AG10803 (cell line): Measurements from ENCODE around the gene ZDHHC7.

ENCODE experiments used
- DNase-seq: peaks from one replicate; pipeline ENCODE4 v3.0.0; 2010; ENCODE audit warnings: low read depth
- H3K4me3 ChIP-seq: 2 replicates; pipeline ENCODE4 v1.5.1; 2011; ENCODE audit warnings: mild to moderate bottlenecking, low read length, control low read depth
- TF ChIP-seq, protein P1 (sequence below): conservative IDR thresholded peaks from 2 replicates; pipeline ENCODE4 v1.5.1; 2011; ENCODE audit warnings: mild to moderate bottlenecking, low read length, control low read depth, inconsistent platforms

Gene ZDHHC7

GRCh38 chr16:85047867-85048455 is 36.6 kb upstream of the ZDHHC7 start:
- H3K4me3 ChIP-seq: no peak overlapping the region
- TF ChIP-seq, protein P1, sequence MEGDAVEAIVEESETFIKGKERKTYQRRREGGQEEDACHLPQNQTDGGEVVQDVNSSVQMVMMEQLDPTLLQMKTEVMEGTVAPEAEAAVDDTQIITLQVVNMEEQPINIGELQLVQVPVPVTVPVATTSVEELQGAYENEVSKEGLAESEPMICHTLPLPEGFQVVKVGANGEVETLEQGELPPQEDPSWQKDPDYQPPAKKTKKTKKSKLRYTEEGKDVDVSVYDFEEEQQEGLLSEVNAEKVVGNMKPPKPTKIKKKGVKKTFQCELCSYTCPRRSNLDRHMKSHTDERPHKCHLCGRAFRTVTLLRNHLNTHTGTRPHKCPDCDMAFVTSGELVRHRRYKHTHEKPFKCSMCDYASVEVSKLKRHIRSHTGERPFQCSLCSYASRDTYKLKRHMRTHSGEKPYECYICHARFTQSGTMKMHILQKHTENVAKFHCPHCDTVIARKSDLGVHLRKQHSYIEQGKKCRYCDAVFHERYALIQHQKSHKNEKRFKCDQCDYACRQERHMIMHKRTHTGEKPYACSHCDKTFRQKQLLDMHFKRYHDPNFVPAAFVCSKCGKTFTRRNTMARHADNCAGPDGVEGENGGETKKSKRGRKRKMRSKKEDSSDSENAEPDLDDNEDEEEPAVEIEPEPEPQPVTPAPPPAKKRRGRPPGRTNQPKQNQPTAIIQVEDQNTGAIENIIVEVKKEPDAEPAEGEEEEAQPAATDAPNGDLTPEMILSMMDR: no peak
- DNase-seq: no peak

DNA sequence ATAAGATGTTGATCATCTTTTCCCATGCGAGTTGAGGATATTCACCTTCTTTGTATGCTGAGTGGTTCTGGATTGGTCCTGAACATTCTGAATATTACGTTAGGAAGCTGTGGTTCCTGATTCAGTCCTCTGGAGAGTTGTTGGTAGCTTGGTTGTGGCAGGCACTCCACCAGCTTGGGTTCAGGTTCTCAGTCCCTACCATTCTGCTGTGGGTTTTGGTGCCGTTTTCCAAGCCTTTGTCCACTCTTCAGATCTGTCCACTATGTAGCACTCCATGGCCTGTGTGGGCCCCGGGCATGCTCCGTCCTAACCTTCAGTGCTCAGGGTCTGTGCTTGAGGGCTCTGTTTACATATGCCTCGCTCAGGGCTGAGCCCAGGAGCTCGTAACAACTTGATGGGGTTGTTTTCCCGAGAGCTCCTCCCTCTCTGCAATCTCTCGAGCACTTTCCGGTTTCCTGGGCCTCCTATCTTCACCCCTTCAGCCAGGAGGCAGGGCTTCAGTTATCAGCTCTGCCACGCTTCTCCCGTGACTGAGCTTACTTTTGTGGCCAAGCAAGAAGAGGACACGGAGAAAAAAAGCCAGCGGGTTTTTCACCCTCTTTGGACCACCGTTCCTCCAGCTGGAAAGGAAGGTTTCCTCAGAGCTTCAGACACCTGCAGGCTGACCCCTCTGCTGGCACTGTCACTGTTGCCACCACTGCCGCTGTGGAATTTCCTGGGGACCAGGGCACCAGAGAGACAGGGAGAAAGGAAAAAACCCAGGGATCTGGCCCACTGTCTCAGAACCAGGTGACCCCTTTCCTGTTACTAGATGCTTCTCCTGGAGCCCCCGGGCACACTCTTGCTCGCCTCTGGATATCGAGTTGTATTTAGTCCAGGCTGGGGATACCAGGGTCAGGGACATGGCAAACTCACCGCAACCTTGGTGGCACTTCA is 35.9 kb upstream of the ZDHHC7 start:
- no peak for DNase-seq
- TF ChIP-seq, protein P1: no peak
- H3K4me3 ChIP-seq: no peak overlapping the region

- no peak for DNase-seq
- no peak overlapping the region for H3K4me3 ChIP-seq
- TF ChIP-seq, protein P1: no peak
Observed at GRCh38 chr16:85046472-85046916, 35.2 kb upstream of the ZDHHC7 start.

DNA sequence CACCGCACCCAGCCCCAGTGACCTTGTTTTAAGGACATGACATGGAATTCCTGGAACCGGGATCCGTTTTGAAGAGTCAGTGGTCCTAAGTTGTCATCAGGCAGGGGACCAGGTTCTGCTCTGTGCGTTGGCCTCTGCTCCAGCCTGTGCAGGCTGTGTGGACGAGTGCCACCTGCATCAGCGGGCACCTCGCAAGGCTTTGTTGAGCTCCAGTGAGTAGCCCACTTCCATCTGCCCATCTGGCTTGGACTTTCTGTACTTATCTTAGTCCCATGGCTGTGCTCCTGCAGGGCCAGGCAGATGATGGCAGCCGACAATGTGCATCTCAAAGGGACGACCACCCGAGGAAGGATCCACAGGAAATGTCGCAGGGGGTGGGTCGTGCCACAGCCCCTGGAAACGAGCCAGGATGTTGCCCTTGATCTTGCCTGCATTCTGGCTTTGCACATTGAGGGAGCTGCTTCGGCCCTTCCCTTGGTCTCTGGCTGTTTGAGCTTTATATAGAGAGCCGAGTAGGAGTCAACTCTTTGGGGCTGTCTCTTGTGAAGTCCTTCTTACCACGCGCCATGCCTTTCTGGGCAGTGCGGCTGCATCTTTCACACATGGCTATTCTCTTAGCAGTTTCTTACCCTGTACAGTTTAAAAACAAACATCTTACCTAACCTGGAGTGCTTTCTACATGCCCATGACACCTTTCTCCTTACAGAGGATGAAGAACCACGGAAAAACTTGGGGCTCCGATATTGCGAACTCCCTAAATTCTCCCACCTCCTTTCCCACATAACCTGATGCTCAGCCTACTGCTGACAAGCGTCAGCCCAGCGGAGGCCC is 34.5 kb upstream of the ZDHHC7 start:
- DNase-seq: no peak
- no peak overlapping the region for H3K4me3 ChIP-seq
- TF ChIP-seq, protein P1: no peak

DNA sequence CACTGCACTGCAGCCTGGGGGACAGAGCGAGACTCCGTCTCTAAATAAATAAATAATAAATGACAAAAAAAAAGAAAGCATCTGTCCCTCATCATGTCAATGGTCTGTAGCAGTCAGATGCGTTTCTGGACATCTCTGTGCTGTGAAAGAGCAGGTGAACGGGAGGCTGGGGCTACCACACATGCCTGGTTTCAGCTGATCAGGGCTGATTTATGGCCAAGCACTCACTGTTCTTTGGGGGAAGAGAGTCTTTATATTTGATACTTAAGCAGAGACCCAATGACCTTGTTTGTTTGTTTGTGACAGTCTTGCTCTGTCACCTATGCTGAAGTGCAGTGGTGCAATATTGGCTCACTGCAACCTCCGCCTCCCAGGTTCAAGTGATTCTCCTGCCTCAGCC is 33.7 kb upstream of the ZDHHC7 start:
- TF ChIP-seq, protein P1: no peak
- no peak overlapping the region for H3K4me3 ChIP-seq
- no peak for DNase-seq

- no peak for DNase-seq
- no peak overlapping the region for H3K4me3 ChIP-seq
- TF ChIP-seq, protein P1: no peak
Observed at GRCh38 chr16:85042606-85043005, 31.3 kb upstream of the ZDHHC7 start.
